ENCODE measurements around the gene BCAS3. TPM values are rescaled to one million over a fixed set of nuclear protein-coding genes. Genes with fewer than 3 reads are reported as not detected.
"Not testable (repeated sequence)": the region's sequence is repeated elsewhere in the genome, so short reads cannot be mapped to it uniquely, and the experiment has no call there.

The BCAS3 gene
- total RNA-seq, 4 donors from 2014 or later = 18.2 to 60.6 (median 23.4) TPM

DNA sequence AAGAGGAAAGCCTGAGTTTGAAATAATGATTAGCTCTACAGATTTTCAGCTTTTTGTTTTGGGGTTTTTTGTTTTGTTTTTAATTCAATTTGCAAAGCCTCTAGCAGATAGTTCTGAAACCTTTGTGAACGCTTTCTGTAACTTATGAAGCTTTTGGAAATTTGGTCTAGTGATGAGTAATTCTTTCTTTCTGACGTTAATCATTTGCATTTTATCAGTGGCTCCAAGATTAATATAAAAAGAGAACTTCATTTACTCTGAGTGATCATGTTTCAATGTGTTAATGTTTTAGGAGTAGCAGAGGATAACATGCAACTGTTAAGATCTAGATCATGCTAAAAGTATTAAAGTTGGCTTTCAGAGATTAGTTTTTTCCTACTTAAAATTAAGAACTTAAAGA is 561.7 kb downstream of the BCAS3 start:
- intact Hi-C loops (cut with DNase I; ENCODE audit: low total_unique reads) (no loop called here), in situ Hi-C loops (cut with MboI; ENCODE audit: low sequenced_read_pairs in 4 of 4) (no loop called here)
- TF ChIP-seq, protein P1, sequence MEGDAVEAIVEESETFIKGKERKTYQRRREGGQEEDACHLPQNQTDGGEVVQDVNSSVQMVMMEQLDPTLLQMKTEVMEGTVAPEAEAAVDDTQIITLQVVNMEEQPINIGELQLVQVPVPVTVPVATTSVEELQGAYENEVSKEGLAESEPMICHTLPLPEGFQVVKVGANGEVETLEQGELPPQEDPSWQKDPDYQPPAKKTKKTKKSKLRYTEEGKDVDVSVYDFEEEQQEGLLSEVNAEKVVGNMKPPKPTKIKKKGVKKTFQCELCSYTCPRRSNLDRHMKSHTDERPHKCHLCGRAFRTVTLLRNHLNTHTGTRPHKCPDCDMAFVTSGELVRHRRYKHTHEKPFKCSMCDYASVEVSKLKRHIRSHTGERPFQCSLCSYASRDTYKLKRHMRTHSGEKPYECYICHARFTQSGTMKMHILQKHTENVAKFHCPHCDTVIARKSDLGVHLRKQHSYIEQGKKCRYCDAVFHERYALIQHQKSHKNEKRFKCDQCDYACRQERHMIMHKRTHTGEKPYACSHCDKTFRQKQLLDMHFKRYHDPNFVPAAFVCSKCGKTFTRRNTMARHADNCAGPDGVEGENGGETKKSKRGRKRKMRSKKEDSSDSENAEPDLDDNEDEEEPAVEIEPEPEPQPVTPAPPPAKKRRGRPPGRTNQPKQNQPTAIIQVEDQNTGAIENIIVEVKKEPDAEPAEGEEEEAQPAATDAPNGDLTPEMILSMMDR (IDR thresholded peaks at IDR 0.05 in 4 of 5, conservative IDR thresholded peaks at IDR 0.05 in 1 of 5) = no peak
- no peak for TF ChIP-seq POLR2A (IDR thresholded peaks at IDR 0.05)
- Histone ChIP-seq H3K4me3 (no peak overlapping the region), H3K9me3 (no peaks in the 10 kb centered on the region), H3K27ac (no peak overlapping the region), H3K27me3 (no peaks in the 10 kb centered on the region), H3K4me1 (peaks cover 19 to 23% of the 10 kb centered on the region in 2 donors), H3K36me3 (no peaks in the 10 kb centered on the region)
- no peak for ATAC-seq
- no peak for DNase-seq

DNA sequence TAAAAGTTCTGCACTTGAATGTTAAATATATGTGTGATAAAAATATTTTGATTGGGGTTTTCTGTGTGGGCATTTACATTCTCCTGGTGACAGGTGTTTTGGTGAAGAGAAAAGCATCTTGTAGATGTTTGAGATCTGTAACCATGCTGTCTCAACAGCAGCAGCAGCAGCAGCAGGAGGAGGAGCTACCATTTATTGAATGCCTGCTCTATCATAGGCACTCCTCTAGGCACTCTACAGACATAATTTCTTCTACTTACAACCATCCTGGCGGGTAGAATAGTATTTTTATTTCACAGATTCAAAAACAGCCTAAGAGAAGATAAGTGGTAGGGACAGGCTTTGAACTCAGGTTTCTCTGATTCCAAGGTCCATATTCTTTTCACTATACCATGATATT is 562.3 kb downstream of the BCAS3 start:
- no peak for DNase-seq
- Histone ChIP-seq H3K9me3 (no peaks in the 10 kb centered on the region), H3K27me3 (no peaks in the 10 kb centered on the region), H3K27ac (no peak overlapping the region), H3K4me3 (no peak overlapping the region), H3K4me1 (peaks cover 18 to 23% of the 10 kb centered on the region in 2 donors), H3K36me3 (no peaks in the 10 kb centered on the region)
- intact Hi-C loops (cut with DNase I; ENCODE audit: low total_unique reads) (no loop called here), in situ Hi-C loops (cut with MboI; ENCODE audit: low sequenced_read_pairs in 4 of 4) (no loop called here)
- ATAC-seq = no peak
- TF ChIP-seq, protein P1 (IDR thresholded peaks at IDR 0.05 in 4 of 5, conservative IDR thresholded peaks at IDR 0.05 in 1 of 5) = no peak
- no peak for TF ChIP-seq POLR2A (IDR thresholded peaks at IDR 0.05)

DNA sequence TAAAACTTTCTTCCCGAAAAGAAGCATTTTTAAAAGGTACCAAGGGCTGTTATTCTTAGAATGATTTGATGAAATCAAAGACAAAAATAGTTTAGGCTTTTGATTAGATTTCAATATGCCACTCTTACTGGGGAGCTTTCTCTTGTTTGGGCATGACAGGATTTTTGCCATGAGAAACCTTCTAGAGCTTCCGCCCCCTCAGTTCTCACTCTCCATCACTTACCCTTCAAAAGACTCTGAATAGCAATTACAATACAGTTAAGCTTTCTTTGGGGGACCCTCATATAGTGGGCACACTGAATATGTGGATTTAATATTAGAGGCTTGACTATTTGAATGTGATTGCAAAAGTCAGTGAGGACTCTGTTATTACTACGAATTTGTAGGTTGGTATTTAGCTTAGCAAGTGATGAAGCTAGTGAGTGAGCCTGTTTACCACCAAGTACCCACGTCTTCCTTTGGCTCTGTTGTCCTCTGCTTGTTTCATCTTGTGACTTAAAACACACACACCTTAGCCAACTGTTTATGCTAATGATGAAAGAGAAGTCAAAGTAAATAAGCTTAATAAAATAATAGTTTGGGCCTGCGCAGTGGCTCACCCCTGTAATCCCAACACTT is 563.3 kb downstream of the BCAS3 start:
- Histone ChIP-seq H3K27ac (no peak overlapping the region), H3K36me3 (no peaks in the 10 kb centered on the region), H3K9me3 (no peaks in the 10 kb centered on the region), H3K27me3 (no peaks in the 10 kb centered on the region), H3K4me1 (peaks cover 11 to 16% of the 10 kb centered on the region in 2 donors), H3K4me3 (no peak overlapping the region)
- ATAC-seq (no peak), DNase-seq (no peak)
- TF ChIP-seq POLR2A (IDR thresholded peaks at IDR 0.05) = no peak
- TF ChIP-seq, protein P1 (IDR thresholded peaks at IDR 0.05 in 4 of 5, conservative IDR thresholded peaks at IDR 0.05 in 1 of 5) = no peak
- intact Hi-C loops (cut with DNase I; ENCODE audit: low total_unique reads) = no loop called here
- in situ Hi-C loops (cut with MboI; ENCODE audit: low sequenced_read_pairs in 4 of 4) = no loop called here

DNA sequence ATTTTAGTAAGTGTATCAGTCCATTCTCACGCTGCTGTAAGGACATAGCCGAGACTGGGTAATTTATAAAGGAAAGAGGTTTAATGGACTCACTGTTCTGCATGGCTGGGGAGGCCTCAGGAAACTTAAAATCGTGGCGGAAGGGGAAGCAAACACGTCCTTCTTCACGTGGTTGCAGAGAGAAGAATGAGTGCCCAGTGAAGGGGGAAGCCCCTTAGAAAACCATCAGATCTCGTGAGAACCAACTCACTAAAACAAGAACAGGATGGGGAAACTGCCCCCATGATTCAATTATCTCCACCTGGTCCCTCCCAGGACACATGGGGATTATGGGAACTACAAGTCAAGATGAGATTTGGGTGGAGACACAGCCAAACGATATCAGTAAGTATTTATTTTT is 567.3 kb downstream of the BCAS3 start:
- ATAC-seq; in situ Hi-C loops (cut with MboI; ENCODE audit: low sequenced_read_pairs in 4 of 4); H3K4me3 ChIP-seq; H3K36me3 ChIP-seq; DNase-seq; intact Hi-C loops (cut with DNase I; ENCODE audit: low total_unique reads); H3K27me3 ChIP-seq; H3K27ac ChIP-seq; H3K9me3 ChIP-seq: not testable (repeated sequence)
- H3K4me1 ChIP-seq = peaks cover 11% of the 10 kb centered on the region in 2 donors

DNA sequence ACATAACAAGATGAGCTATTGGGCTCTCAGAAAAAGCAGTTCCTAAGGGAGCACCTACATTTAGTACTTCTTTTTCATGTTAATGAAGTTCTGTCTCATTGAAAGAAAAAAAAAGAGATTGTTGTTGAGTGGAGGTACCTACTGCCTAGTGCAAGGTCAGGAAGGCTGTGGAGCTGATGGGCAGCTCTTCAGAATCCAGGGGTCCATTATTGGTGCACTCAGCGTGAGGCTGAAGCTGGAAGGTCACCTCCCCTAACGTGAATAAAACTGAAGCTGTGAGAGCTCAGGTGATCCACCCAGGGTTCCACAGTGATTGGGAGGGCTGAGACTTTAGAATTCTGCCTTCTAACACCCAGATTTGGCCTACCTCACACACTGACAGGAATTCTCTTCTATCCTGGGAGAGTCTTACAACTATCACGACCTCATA is 568.1 kb downstream of the BCAS3 start:
- TF ChIP-seq, protein P1 (IDR thresholded peaks at IDR 0.05 in 4 of 5, conservative IDR thresholded peaks at IDR 0.05 in 1 of 5) = no peak
- no peak for TF ChIP-seq POLR2A (IDR thresholded peaks at IDR 0.05)
- H3K4me3 ChIP-seq = no peak overlapping the region
- H3K4me1 ChIP-seq = peaks cover 11 to 18% of the 10 kb centered on the region in 2 donors
- in situ Hi-C loops (cut with MboI; ENCODE audit: low sequenced_read_pairs in 4 of 4) (no loop called here), intact Hi-C loops (cut with DNase I; ENCODE audit: low total_unique reads) (no loop called here)
- no peak overlapping the region for H3K27ac ChIP-seq
- no peaks in the 10 kb centered on the region for H3K36me3 ChIP-seq
- no peak for ATAC-seq
- no peaks in the 10 kb centered on the region for H3K9me3 ChIP-seq
- DNase-seq = no peak
- H3K27me3 ChIP-seq = no peaks in the 10 kb centered on the region
